HPDE6-E6E7 (cell line): ENCODE results near the gene DSC2.

ENCODE experiments used
- DNase-seq: peaks from one replicate; pipeline ENCODE4 v3.0.0; 2011; ENCODE audit warnings: missing footprints; ENCODE audit errors: extremely low spot score

Gene DSC2

GRCh38 chr18:31098878-31099277 is 3.3 kb downstream of the DSC2 start:
- DNase-seq, result no peak

DNA sequence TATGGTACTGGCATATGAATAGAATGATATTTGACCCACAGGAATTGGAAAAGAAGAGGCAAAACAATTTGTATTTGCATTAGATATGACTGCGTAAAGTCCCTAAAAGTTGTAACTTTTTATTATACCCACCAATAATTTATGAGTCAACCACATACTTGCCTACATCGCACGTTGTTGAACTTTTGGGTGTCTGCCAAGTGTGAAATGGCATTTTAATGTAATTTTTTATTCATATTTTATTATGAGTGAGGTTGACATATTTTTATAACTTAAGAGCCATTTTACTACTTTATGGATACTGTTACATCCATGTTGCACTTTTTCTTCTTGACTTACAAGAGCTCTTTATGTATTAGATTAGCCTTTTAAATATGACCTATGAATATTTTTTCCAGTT is 4.6 kb downstream of the DSC2 start:
- DNase-seq, result no peak

GRCh38 chr18:31093880-31094279 is 8.3 kb downstream of the DSC2 start:
- no peak for DNase-seq

DNA sequence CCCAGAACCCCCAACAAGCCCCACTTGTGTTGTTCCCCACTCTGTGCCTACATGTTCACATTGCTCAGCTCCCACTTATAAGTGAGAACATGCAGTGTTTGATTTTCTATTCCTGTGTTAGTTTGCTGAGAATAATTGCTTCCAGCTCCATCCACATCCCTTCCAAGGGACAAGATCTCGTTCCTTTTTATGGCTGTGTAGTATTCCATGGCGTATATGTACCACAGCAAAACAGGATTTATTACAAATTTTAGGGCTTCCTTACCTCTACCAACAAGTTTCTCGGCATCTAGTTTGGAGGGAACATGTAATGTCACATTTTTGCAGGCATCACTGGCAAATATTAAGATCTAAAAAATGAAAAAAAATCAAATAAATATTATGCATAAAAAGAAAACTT is 8.9 kb downstream of the DSC2 start:
- no peak for DNase-seq

- no peak for DNase-seq
These were observed 10.9 kb downstream of the DSC2 start for GRCh38 chr18:31091350-31091749.

- DNase-seq, result no peak
These were observed 13.7 kb downstream of the DSC2 start for GRCh38 chr18:31088532-31088931.

- no peak for DNase-seq
These were observed 22.2 kb downstream of the DSC2 start for GRCh38 chr18:31079973-31080372.

- no peak for DNase-seq
These were observed 24.3 kb downstream of the DSC2 start for GRCh38 chr18:31077878-31078277.

DNA sequence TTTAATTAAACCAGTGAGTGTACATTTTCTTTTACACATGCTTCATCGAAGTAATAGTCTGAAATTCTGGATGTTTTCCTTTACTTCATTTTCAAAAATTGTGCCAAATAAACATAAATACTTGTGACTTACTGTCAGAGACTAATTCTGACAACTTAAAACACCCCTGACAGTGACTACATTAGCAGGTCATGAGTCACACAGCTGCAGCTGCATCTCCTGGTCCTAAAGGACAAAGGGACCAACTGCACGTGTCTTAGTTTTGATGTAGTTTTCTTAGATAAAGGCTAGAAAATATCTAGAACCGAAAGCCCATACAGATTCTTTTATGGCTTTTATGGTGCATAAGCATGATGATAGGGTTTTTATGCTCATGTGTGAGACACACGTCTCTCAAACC is 30.0 kb downstream of the DSC2 start:
- DNase-seq, result no peak

DNA sequence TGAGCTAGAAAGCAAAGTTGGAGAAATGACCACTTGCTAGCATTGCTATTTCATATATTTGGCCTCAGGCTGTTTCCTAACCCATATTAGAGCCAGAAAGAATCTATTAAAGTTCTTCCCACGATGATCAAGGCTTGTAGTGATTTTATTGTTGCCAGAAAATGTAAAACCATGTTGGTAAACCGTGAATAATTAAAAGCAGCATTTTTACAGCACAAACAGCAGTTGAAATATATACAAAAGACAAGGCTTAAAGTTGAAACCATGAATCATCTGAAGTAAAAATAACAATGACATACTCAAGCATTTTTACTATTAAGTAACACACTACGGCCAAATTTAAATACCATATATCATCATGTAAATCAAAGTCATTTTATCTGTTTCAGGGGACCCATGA is 32.0 kb downstream of the DSC2 start:
- DNase-seq, result no peak

DNA sequence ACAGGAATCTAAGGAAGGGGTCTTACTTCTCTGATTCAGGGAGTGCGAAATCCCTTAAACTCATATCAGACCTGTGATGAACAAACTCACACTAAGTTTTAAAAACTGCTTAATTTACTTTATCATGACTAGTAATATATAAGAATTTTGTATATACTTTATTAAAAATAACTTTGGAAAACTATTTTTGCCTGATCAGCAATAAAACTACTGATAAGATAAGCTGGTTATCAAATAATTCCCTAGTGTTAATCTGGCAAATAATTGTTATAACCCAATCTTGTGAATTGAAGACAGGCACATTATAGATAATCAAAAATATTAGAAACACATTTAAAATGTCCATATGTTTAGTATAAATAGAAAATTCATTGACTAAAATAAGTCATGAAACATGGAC is 36.0 kb downstream of the DSC2 start:
- no peak for DNase-seq

DNA sequence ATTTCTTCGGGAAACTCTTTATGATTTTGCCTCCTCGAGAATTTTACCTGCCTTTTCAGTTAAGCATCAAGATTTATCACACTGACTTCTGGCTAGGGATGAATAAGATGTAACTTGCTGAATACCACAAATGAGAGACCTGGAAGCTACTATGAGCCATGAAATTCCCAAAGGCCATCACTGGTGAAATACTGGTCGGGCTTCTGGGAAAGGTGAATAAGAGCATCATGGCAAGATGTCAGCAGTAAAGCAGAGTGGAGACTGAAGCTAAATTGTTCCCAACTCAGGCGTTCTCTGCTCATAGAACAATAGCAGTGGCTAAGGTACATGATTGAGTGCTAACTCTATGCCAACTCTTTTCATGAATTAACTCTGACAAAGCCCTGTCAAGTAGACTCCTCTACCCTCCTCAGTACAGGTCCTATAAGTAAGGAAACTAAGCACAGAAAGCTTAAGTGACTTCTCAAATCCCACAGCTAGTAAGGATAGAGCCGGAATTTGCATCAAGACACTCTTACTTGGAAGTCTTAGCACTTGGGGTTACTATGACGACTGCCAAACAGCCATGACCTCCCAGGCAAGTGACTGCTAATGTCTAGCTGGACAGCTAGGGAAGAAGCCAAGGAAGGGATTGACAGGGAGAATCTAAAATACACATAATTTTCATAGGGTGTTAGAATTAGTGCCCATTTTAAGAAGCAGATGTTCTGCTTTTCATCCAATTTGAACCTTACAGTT is 37.0 kb downstream of the DSC2 start:
- DNase-seq, result no peak

DNA sequence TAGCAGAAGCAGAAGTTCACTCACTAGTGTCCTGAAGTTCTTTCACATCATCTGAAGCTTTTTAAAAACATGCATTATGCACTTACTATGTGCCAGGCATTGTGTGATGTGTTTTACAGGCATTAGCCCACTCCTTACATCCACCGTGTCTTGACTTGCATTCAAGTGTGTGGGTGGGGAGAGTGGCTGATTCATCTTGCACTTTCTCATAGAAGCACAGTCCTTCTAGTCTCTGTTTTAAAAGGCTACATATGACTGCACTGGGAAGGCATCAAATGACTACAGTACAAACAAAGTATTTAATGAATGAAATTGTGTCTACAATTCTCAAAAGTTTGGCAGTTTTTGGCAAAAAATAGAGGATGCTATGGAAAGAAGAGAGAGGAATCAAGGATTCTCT is 38.1 kb downstream of the DSC2 start:
- DNase-seq, result peak; percentile 21

DNA sequence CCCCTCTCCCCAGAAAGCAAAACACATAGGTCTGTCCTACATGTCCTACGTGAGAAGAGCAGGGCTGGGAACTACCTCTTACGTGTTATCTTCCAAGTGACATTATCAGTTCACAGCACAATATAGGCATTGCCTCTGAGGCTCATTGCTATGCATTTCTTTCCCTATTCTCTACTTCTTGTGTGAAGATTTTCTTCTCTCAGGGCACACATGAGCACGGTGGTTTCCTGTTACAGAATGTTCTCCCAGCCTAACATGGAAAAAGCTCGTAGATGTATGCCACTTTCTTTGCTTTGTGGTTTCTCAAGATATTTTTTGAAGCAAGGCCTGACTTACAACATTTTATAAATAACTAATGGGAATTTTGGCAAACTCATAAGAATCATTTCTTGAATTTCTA is 40.3 kb downstream of the DSC2 start:
- DNase-seq, result no peak

DNA sequence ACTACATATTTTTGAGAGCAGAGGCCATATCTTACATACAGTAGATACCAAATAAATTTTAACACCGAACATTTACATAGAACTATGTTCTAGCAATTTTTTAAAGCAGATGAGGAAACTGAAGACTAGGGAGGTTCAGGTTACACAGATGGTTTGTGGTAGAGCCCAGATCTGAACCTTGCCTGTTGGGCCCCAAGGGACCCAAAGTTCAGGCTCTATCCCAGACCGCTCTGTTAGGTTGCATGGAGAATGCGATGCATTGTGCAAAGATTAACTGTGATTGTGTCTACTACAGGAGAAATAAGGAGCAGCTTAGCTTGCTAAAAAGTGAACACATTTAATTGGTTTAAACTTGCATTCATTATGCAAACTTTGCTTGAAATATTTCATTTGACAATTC is 43.3 kb downstream of the DSC2 start:
- no peak for DNase-seq

DNA sequence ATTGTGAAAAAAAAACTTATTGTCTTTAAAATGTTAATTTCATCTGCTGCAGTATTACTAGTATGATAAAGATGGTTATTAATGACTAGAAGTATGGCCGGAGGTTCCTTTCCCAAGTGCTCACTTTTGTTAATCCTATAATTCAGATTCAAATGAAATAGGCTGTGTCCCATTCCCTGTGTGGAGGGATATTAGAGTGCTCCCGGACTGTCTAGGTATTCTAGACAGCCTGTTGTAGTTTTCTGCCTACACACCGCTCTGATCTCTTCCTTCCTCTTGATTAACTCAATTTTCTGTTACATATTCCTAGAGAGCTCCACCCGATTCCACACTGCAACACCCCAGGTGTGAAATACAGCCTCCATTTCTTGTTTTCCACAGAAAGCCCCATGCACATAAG is 44.3 kb downstream of the DSC2 start:
- DNase-seq, result no peak

DNA sequence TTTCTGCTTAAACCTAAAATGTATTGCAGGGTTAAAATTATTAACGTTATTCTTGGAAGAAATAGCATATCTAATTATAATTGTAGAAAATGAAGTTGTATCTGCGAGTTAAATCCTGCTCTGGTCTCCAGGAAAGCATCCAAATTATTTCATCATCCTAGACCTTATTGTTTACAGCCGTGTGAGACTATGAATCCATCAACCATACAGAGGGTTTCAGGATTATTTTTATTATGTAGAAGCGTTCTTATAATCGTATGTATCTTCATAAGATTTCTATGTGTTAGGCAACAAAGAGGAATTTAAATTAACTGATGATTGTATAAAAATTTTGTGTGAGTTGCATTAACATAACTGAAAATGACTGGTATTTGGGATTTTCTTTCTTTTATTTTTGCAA is 45.2 kb downstream of the DSC2 start:
- no peak for DNase-seq

GRCh38 chr18:31056296-31056695 is 45.9 kb downstream of the DSC2 start:
- DNase-seq, result no peak

- DNase-seq, result no peak
These were observed 51.6 kb downstream of the DSC2 start for GRCh38 chr18:31050635-31051034.

- DNase-seq, result no peak
These were observed 53.0 kb downstream of the DSC2 start for GRCh38 chr18:31049189-31049588.

DNA sequence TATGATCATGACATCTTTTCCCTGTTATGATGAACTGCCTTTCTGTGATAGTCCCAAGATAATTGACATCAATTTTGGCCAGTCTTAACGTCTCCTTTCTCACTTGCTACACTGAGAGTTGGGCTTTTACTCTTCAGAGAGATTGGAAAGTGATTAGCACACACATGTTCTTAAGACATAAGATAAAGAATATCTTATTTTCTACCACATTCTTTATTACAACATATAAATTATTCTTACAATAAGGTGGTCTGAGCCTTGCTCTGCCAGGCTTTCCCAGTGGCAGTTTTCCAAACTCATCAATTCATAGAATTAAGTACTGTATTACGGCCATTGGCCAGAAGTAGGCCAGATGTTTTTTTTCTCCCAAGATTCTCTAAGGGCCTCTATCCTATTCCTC is 54.0 kb downstream of the DSC2 start:
- no peak for DNase-seq

DNA sequence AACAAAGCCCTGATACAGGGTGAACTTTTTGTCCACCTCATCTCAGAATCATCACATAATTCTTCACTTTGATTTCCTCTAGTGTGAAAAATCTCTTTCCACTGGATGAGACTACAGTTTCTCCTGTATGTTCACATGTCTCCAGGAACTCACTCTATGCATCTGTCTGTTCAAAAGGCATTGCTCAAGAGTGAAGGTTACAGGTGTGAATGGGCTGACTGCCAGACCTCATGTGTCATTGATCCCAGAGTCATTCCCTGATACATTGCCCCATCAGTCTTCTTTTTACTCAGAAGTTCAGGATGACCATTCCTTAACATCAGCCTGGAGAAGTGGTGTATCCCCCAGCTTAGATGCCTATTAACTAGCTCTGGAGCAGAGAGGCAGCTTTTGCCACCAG is 55.3 kb downstream of the DSC2 start:
- peak; percentile 42 for DNase-seq

DNA sequence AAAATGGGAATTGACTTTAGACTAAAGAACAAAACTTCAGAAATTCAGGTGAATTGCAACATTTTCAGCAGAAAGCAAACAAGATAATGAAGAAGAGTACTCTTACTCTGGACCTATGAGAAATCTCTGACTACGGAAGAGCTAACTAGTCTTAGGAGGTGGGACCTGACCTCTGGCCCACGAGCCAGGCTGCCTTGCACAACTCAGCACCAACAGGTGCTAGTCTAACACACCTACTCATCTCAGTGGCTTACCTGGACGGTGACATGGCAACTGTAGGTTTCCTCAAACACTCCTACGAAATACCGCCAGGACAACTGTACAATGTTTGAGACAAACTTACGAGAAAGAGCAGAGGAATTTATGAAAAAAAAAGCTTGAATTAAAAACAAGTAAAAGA is 56.6 kb downstream of the DSC2 start:
- DNase-seq, result no peak

GRCh38 chr18:31044926-31045325 is 57.3 kb downstream of the DSC2 start:
- no peak for DNase-seq
